ENCODE data around the gene FRMPD4. TPM values are rescaled to one million over a fixed set of nuclear protein-coding genes. Genes with fewer than 3 reads are reported as not detected.

The FRMPD4 gene
- total RNA-seq, 2 experiments from 2014 or later, result not detected

DNA sequence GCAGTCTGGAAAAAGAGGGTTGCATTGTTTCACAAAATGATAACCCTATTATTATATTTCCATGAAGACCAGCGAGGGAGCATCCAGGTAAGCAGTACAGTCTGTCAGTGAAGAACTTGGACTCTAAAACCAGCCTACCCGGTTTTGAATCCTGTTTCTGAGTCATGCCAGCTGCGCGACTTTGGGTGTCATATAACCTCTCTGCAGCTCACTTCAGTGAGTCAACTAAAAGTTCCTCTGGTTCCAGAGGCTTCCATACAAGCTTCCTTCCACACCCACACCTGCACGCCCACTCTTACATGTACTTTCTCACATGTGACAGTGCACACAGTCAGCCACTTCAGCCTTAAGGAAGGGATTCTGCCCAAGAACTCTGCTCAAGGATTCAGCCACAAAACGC is 603.1 kb downstream of the FRMPD4 start:
- CTCF ChIA-PET, result no interaction called here
- no peaks in the 10 kb centered on the region for H3K9me3 Mint-ChIP-seq
- H3K4me3 Mint-ChIP-seq, result no peak overlapping the region
- H3K27me3 Mint-ChIP-seq (ENCODE audit: low read depth), result no peaks in the 10 kb centered on the region
- no peaks in the 10 kb centered on the region for H3K36me3 Mint-ChIP-seq (ENCODE audit: low read depth)
- no peak overlapping the region for H3K27ac Mint-ChIP-seq
- intact Hi-C loops (cut with micrococcal nuclease), result no loop called here
- no peaks in the 10 kb centered on the region for H3K4me1 Mint-ChIP-seq (ENCODE audit: low read depth)
- DNase-seq, result no peak

DNA sequence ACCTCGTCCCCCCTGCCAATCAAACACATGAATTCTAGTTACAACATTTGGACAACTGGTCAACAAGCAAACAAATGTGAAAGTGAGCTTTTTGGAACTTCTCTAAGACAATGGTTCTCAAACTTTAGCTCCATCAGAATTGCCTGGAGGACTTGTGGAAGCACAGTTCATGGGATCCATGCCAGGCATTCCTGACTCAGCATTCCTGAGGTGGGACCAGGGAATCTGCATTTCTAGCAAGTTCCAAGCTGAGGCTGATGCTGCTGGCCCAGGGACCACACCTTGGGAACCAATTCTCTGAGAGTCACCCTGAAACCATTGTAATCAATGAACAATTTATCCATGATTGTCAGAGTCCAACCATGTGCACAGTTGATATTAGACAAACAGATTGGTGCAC is 609.2 kb downstream of the FRMPD4 start:
- no peaks in the 10 kb centered on the region for H3K36me3 Mint-ChIP-seq (ENCODE audit: low read depth)
- H3K27ac Mint-ChIP-seq, result no peak overlapping the region
- no peaks in the 10 kb centered on the region for H3K4me1 Mint-ChIP-seq (ENCODE audit: low read depth)
- no peaks in the 10 kb centered on the region for H3K9me3 Mint-ChIP-seq
- CTCF ChIA-PET, result no interaction called here
- intact Hi-C loops (cut with micrococcal nuclease), result no loop called here
- no peak for DNase-seq
- no peaks in the 10 kb centered on the region for H3K27me3 Mint-ChIP-seq (ENCODE audit: low read depth)
- H3K4me3 Mint-ChIP-seq, result no peak overlapping the region

DNA sequence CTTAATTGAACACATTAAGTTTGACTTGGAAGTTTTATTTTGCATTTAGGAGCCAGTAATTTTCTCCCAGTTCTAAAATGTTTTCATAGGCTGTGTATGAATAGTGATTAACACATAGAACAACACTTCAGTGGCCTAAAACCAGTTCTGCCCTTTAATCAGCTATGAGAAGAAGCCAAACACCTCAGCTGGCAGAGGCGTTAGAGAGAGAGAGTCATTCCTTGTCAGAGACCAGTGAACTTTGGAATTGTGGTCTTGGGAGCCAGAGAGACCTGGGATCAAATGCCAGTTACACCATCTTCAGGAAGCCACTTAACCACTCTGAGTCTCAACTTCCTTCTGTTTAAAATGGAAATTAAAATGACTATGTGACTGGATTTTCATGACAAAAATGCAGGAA is 613.6 kb downstream of the FRMPD4 start:
- Mint-ChIP-seq H3K27me3 (ENCODE audit: low read depth) (peaks cover 2% of the 10 kb centered on the region), H3K27ac (no peak overlapping the region), H3K9me3 (no peaks in the 10 kb centered on the region), H3K36me3 (ENCODE audit: low read depth) (no peaks in the 10 kb centered on the region), H3K4me1 (ENCODE audit: low read depth) (no peaks in the 10 kb centered on the region), H3K4me3 (no peak overlapping the region)
- CTCF ChIA-PET, result interaction anchor here (2.1 kb wide), 1 partner anchor 19 kb away, joined by 13 read pairs; no protein-coding TSS in a partner anchor
- intact Hi-C loops (cut with micrococcal nuclease), result no loop called here
- no peak for DNase-seq

DNA sequence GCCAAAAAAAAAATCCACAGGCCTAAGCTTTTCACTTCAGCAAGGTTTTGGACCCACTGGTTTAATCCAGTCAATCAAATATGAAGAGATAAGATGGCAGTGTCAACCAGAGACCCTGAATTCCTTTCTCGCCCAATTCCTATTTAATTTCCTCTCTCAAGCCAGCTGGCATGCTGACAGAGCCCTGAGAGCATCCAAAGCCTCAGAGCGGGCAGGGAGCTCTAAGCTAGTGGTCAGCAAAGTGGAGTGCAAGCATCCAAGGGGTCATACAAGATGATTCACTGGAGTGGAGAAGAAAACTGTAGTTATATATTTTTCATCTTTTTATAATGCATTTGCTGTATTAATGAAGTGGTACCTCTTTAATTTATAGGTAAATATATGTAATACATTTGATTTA is 615.1 kb downstream of the FRMPD4 start:
- Mint-ChIP-seq H3K9me3 (no peaks in the 10 kb centered on the region), H3K27me3 (ENCODE audit: low read depth) (peaks cover 4% of the 10 kb centered on the region), H3K27ac (no peak overlapping the region), H3K4me1 (ENCODE audit: low read depth) (no peaks in the 10 kb centered on the region), H3K36me3 (ENCODE audit: low read depth) (no peaks in the 10 kb centered on the region), H3K4me3 (no peak overlapping the region)
- DNase-seq, result no peak
- intact Hi-C loops (cut with micrococcal nuclease), result no loop called here
- CTCF ChIA-PET, result interaction anchor here (0.6 kb wide), 1 partner anchor 850 kb away, joined by 3 read pairs; no protein-coding TSS in a partner anchor

DNA sequence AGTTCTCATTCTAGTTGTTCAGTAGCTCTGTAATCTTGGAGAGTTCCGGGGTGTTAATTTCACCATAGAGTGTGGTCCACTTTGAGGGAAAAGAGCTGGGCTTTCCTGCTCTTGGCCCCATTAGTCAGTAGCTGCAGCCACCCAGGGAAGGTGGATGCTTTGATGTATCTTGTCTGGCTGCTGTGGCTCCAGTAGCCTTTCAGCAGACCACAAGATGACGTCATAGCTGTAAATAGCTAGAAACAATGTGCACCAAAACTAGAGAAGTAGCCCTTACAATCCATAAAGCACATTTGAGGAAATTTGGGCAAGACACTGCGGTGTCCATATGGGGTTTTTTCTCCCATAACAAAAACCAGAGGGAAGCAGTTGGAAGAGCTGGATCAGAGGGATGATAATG is 620.0 kb downstream of the FRMPD4 start:
- H3K9me3 Mint-ChIP-seq, result no peaks in the 10 kb centered on the region
- CTCF ChIA-PET, result interaction anchor here (1.5 kb wide), 1 partner anchor 13 kb away, joined by 4 read pairs; no protein-coding TSS in a partner anchor
- H3K36me3 Mint-ChIP-seq (ENCODE audit: low read depth), result no peaks in the 10 kb centered on the region
- DNase-seq, result no peak
- H3K27ac Mint-ChIP-seq, result no peak overlapping the region
- peaks cover 4% of the 10 kb centered on the region for H3K27me3 Mint-ChIP-seq (ENCODE audit: low read depth)
- no peaks in the 10 kb centered on the region for H3K4me1 Mint-ChIP-seq (ENCODE audit: low read depth)
- H3K4me3 Mint-ChIP-seq, result no peak overlapping the region
- intact Hi-C loops (cut with micrococcal nuclease), result no loop called here

DNA sequence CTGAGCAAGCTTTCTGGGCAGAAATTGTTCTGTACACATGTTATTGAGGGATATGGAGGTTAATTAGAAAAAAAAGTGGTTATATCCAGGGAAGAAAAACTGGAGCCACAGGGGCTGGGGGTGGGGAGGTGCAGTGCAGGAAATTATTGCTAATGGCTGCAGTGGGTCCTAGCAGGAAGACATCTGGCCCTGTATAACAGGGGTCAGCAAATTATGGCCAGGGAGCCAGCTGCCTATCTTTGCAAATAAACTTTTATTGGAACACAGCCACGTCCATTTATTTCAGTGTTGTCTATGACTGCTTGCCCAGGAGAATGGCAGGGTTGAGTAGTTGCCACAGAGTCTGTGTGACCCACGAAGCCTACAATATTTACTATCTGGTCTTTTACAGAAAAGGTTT is 629.6 kb downstream of the FRMPD4 start:
- Mint-ChIP-seq H3K27ac (no peak overlapping the region), H3K36me3 (ENCODE audit: low read depth) (no peaks in the 10 kb centered on the region), H3K4me3 (no peak overlapping the region), H3K4me1 (ENCODE audit: low read depth) (peaks cover 6% of the 10 kb centered on the region), H3K27me3 (ENCODE audit: low read depth) (peaks cover 6% of the 10 kb centered on the region), H3K9me3 (no peaks in the 10 kb centered on the region)
- CTCF ChIA-PET, result interaction anchor here (0.6 to 1.1 kb wide), 2 partner anchors 37 to 136 kb away, joined by 3 read pairs; no protein-coding TSS in a partner anchor
- intact Hi-C loops (cut with micrococcal nuclease), result no loop called here
- no peak for DNase-seq

DNA sequence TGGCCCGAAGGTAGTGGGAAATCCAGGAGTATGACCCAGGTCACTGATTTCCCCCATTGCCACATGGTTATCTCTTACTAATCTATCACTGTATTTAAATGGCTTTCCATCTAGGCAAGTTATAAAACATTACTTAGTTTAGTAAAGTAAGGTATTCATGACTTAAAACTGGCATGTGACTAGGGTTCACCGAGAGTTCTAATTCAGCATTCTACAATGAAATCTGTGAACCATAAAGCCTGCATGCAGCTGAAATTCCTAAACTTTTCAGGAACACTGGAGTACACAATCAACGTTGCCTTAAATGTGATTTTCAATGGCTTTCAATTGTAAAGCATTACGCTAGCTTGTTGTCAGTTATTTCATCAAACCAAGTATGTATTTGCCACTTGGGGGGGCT is 630.2 kb downstream of the FRMPD4 start:
- CTCF ChIA-PET, result interaction anchor here (1.1 to 3.9 kb wide), 2 partner anchors 12 to 135 kb away, joined by 3 to 21 read pairs; no protein-coding TSS in a partner anchor
- no peak for DNase-seq
- Mint-ChIP-seq H3K4me3 (no peak overlapping the region), H3K9me3 (no peaks in the 10 kb centered on the region), H3K36me3 (ENCODE audit: low read depth) (no peaks in the 10 kb centered on the region), H3K27me3 (ENCODE audit: low read depth) (peaks cover 6% of the 10 kb centered on the region), H3K27ac (no peak overlapping the region), H3K4me1 (ENCODE audit: low read depth) (peaks cover 6% of the 10 kb centered on the region)
- intact Hi-C loops (cut with micrococcal nuclease), result no loop called here

DNA sequence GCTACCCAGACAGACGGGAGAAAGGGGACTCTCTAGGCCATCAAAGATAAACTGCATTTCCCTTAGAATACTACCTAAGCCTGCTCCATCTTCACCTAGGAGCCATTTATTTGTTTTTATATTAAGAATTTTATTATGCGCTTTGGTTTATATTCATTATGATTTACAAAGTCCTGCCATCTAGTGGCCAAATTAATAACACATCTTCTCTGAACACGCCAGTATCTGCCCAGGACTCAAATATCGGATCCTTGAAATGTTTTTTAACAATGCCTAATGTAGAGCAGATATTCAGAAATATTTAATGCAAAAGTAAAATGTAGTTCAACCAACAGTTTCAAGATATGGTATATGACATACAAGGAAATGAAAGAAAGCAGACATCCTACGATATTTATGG is 632.2 kb downstream of the FRMPD4 start:
- CTCF ChIA-PET, result interaction anchor here (0.5 to 3.9 kb wide), 25 partner anchors 8 to 416 kb away, joined by 3 to 21 read pairs (median 4); partner anchors contain the start of gene PRPS2
- no peak overlapping the region for H3K4me3 Mint-ChIP-seq
- H3K27me3 Mint-ChIP-seq (ENCODE audit: low read depth), result peaks cover 6% of the 10 kb centered on the region
- no peak overlapping the region for H3K27ac Mint-ChIP-seq
- DNase-seq, result no peak
- H3K9me3 Mint-ChIP-seq, result no peaks in the 10 kb centered on the region
- intact Hi-C loops (cut with micrococcal nuclease), result loop anchor here (2.0 to 10.0 kb wide), 4 partner anchors 203 to 1626 kb away; no protein-coding TSS in a partner anchor
- no peaks in the 10 kb centered on the region for H3K36me3 Mint-ChIP-seq (ENCODE audit: low read depth)
- H3K4me1 Mint-ChIP-seq (ENCODE audit: low read depth), result peaks cover 6% of the 10 kb centered on the region

DNA sequence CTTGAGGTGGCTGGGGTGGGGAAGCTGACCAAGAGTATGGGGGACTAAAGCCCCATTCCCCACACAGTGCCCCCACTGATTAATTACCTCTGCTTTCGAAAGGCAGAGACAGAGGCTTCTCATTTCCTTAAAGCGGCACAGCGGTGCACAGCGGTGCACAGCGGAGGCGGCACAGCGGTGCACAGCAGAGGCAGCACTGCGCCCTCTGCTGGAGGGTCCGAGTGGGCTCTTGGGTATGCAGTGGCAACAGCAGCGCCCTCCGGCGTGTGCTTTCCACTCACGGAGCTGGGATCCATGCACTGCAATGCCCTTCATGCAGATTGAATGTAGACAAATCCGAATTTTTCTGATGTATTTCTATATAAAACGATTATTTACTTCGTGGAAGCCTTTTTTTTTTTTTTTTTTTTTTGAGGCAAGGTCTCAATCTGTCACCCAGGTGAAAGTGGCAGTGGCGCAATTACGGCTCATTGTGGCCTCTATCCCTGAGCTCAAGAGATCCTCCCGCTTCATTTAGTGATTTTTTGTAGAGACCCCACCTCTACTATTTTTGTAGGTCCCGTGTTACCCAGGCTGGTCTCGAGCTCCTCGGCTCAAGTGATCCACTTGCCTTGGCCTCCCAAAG is 633.3 kb downstream of the FRMPD4 start:
- DNase-seq, result peak; percentile 80
- peaks cover 6% of the 10 kb centered on the region for H3K27me3 Mint-ChIP-seq (ENCODE audit: low read depth)
- no peak overlapping the region for H3K4me3 Mint-ChIP-seq
- peaks cover 6% of the 10 kb centered on the region for H3K4me1 Mint-ChIP-seq (ENCODE audit: low read depth)
- intact Hi-C loops (cut with micrococcal nuclease), result loop anchor here (1.0 to 10.0 kb wide), 9 partner anchors 20 to 1627 kb away; partner anchors contain the start of gene PRPS2
- no peaks in the 10 kb centered on the region for H3K36me3 Mint-ChIP-seq (ENCODE audit: low read depth)
- CTCF ChIA-PET, result interaction anchor here (0.6 to 3.9 kb wide), 27 partner anchors 9 to 1234 kb away, joined by 3 to 21 read pairs (median 4); partner anchors contain the start of gene PRPS2
- H3K9me3 Mint-ChIP-seq, result no peaks in the 10 kb centered on the region
- no peak overlapping the region for H3K27ac Mint-ChIP-seq
